ENCODE measurements around the gene CRB2.

The CRB2 gene

DNA sequence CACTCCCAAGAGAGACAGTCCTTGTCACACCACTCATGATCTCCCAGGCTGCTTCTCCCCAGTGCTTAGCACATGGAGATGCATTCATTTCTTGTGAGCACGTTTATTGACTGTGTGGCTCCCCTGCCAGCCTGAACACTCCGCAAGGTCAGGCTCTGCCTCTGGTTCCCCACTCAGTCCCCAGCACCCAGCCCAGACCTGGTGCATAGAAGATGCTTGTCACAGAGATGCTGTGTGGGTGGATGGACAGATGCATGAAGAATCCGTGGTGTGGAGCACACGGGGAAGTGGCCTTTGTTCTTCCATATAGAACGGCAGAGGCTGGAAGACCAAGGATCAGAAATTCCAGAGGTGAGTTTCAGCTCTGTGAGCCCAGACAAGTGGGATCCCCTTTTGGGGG lies 13.8 kb upstream of the CRB2 start:
- DNase-seq, result no peak
- Histone ChIP-seq H3K4me1 (ENCODE audit: low read length) (peaks cover 37% of the 10 kb centered on the region), H3K9me3 (replicated peaks; ENCODE audit: insufficient read depth, low read length) (no peaks in the 10 kb centered on the region), H3K36me3 (replicated peaks; ENCODE audit: insufficient read depth, low read length) (no peaks in the 10 kb centered on the region), H3K27ac (ENCODE audit: low read length) (no peak overlapping the region), H3K4me3 (ENCODE audit: low read length) (no peak overlapping the region), H3K9ac (ENCODE audit: low read length) (no peak overlapping the region), H3F3A (ENCODE audit: insufficient read depth, low read length) (peaks cover 26% of the 10 kb centered on the region), H2AFZ (ENCODE audit: low read length) (no peak overlapping the region), H3K27me3 (replicated peaks; ENCODE audit: insufficient read depth, low read length) (no peaks in the 10 kb centered on the region), H3K9me2 (replicated peaks; ENCODE audit: insufficient read depth, low read length) (no peaks in the 10 kb centered on the region), H3K79me2 (ENCODE audit: low read length) (no peaks in the 10 kb centered on the region), H3K4me2 (ENCODE audit: low read depth, low read length) (no peak overlapping the region), H4K20me1 (ENCODE audit: insufficient read depth, low read length) (no peaks in the 10 kb centered on the region)
- TF ChIP-seq, protein P1, sequence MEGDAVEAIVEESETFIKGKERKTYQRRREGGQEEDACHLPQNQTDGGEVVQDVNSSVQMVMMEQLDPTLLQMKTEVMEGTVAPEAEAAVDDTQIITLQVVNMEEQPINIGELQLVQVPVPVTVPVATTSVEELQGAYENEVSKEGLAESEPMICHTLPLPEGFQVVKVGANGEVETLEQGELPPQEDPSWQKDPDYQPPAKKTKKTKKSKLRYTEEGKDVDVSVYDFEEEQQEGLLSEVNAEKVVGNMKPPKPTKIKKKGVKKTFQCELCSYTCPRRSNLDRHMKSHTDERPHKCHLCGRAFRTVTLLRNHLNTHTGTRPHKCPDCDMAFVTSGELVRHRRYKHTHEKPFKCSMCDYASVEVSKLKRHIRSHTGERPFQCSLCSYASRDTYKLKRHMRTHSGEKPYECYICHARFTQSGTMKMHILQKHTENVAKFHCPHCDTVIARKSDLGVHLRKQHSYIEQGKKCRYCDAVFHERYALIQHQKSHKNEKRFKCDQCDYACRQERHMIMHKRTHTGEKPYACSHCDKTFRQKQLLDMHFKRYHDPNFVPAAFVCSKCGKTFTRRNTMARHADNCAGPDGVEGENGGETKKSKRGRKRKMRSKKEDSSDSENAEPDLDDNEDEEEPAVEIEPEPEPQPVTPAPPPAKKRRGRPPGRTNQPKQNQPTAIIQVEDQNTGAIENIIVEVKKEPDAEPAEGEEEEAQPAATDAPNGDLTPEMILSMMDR (IDR thresholded peaks at IDR 0.05; ENCODE audit: low read length), result no peak
- TF ChIP-seq EZH2phosphoT487 (IDR thresholded peaks at IDR 0.05; ENCODE audit: low read length), result no peak
- no peak for TF ChIP-seq EZH2 (optimal IDR thresholded peaks at IDR 0.05; ENCODE audit: low read depth, low read length)

DNA sequence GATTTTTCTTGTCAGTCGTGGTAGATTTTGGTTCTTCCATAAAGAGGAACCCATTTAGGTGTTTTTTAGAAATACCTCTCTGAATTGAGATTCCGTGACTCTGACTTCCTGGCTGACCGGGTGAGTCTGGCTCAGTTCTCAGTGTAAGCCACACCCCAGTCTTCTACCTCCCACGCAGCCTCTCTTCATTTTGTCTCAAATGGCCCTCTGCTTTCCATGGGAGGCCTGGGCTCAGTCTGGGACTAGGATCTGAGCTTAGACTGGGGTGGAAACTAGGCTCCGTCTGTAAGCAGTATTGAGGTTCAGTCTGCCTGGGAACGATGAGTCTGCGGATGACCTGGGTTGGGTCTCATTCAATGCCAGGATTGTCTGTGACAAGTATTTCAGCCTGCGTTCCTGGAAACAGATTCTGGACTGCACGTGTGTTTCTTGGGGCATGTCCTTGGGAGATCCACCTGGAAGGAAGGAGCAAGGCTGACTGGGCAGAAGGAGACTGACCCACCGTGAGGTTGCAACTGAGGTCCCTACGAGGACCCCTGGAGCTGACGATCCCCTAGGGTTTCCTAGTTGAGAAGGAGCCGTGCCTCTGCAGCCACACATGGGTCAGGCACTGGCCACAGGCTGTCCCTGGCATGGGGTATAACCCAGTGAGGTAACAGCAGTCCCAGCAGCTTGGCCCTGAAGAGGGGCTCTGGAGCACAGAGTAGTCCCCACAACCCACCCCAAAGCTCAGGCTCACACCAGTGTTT lies 12.4 kb upstream of the CRB2 start:
- TF ChIP-seq, protein P1 (IDR thresholded peaks at IDR 0.05; ENCODE audit: low read length), result no peak
- TF ChIP-seq EZH2phosphoT487 (IDR thresholded peaks at IDR 0.05; ENCODE audit: low read length) (no peak), EZH2 (optimal IDR thresholded peaks at IDR 0.05; ENCODE audit: low read depth, low read length) (no peak)
- Histone ChIP-seq H3K4me3 (ENCODE audit: low read length) (no peak overlapping the region), H2AFZ (ENCODE audit: low read length) (no peak overlapping the region), H3K27ac (ENCODE audit: low read length) (no peak overlapping the region), H4K20me1 (ENCODE audit: insufficient read depth, low read length) (no peaks in the 10 kb centered on the region), H3K9ac (ENCODE audit: low read length) (no peak overlapping the region), H3K36me3 (replicated peaks; ENCODE audit: insufficient read depth, low read length) (no peaks in the 10 kb centered on the region), H3F3A (ENCODE audit: insufficient read depth, low read length) (peaks cover 23% of the 10 kb centered on the region), H3K27me3 (replicated peaks; ENCODE audit: insufficient read depth, low read length) (no peaks in the 10 kb centered on the region), H3K79me2 (ENCODE audit: low read length) (no peaks in the 10 kb centered on the region), H3K9me3 (replicated peaks; ENCODE audit: insufficient read depth, low read length) (no peaks in the 10 kb centered on the region), H3K4me2 (ENCODE audit: low read depth, low read length) (no peak overlapping the region), H3K4me1 (ENCODE audit: low read length) (peaks cover 24% of the 10 kb centered on the region), H3K9me2 (replicated peaks; ENCODE audit: insufficient read depth, low read length) (no peaks in the 10 kb centered on the region)
- DNase-seq, result no peak

GRCh38 chr9:123344192-123344949 lies 11.6 kb upstream of the CRB2 start:
- no peaks in the 10 kb centered on the region for H4K20me1 ChIP-seq (ENCODE audit: insufficient read depth, low read length)
- H3K79me2 ChIP-seq (ENCODE audit: low read length), result no peaks in the 10 kb centered on the region
- no peak for TF ChIP-seq EZH2 (optimal IDR thresholded peaks at IDR 0.05; ENCODE audit: low read depth, low read length)
- TF ChIP-seq EZH2phosphoT487 (IDR thresholded peaks at IDR 0.05; ENCODE audit: low read length), result no peak
- TF ChIP-seq, protein P1 (IDR thresholded peaks at IDR 0.05; ENCODE audit: low read length), result no peak
- H3K27me3 ChIP-seq (replicated peaks; ENCODE audit: insufficient read depth, low read length), result no peaks in the 10 kb centered on the region
- H3F3A ChIP-seq (ENCODE audit: insufficient read depth, low read length), result peaks cover 15% of the 10 kb centered on the region
- no peak overlapping the region for H3K4me2 ChIP-seq (ENCODE audit: low read depth, low read length)
- H3K9ac ChIP-seq (ENCODE audit: low read length), result no peak overlapping the region
- no peak overlapping the region for H3K27ac ChIP-seq (ENCODE audit: low read length)
- H3K36me3 ChIP-seq (replicated peaks; ENCODE audit: insufficient read depth, low read length), result no peaks in the 10 kb centered on the region
- no peak overlapping the region for H2AFZ ChIP-seq (ENCODE audit: low read length)
- no peak for DNase-seq
- peaks cover 21% of the 10 kb centered on the region for H3K4me1 ChIP-seq (ENCODE audit: low read length)
- H3K9me2 ChIP-seq (replicated peaks; ENCODE audit: insufficient read depth, low read length), result no peaks in the 10 kb centered on the region
- H3K4me3 ChIP-seq (ENCODE audit: low read length), result no peak overlapping the region
- H3K9me3 ChIP-seq (replicated peaks; ENCODE audit: insufficient read depth, low read length), result no peaks in the 10 kb centered on the region

Data from MM.1S (cell line).